Immature natural killer cell (primary cell): ENCODE measurements around the gene ASH1L. TPM values are rescaled to one million over a fixed set of nuclear protein-coding genes. Genes with fewer than 3 reads are reported as not detected.
"Not testable (repeated sequence)": the region's sequence is repeated elsewhere in the genome, so short reads cannot be mapped to it uniquely, and the experiment has no call there.

Experiments used
- DNase-seq, 3 donors: peaks; one replicate each; pipeline ENCODE4 v3.0.0; 2022; ENCODE audit warnings: mixed read lengths in 1 of 3
- H3K27ac Mint-ChIP-seq, 6 donors: one replicate each; pipeline ENCODE4 v1.8.0; 2020; ENCODE audit warnings: mixed read lengths in 6 of 6, mild to moderate bottlenecking in 5 of 6, inconsistent platforms in 4 of 6, moderate library complexity in 3 of 6
- H3K27me3 Mint-ChIP-seq, 3 donors: one replicate each; pipeline ENCODE4 v1.8.0; 2020 to 2021; ENCODE audit warnings: low read depth in 3 of 3, mild to moderate bottlenecking in 3 of 3, mixed read lengths in 3 of 3, moderate library complexity in 3 of 3, inconsistent platforms in 1 of 3
- H3K36me3 Mint-ChIP-seq, 3 donors: one replicate each; pipeline ENCODE4 v1.8.0; 2020; ENCODE audit warnings: mixed read lengths in 3 of 3, inconsistent platforms in 2 of 3, mild to moderate bottlenecking in 2 of 3
- H3K4me1 Mint-ChIP-seq, 2 donors: one replicate each; pipeline ENCODE4 v1.8.0; 2020; ENCODE audit warnings: inconsistent platforms in 2 of 2, mild to moderate bottlenecking in 2 of 2, mixed read lengths in 2 of 2, moderate library complexity in 1 of 2
- H3K4me3 Mint-ChIP-seq, 5 donors: one replicate each; pipeline ENCODE4 v1.8.0; 2020; ENCODE audit warnings: mild to moderate bottlenecking in 5 of 5, mixed read lengths in 5 of 5, inconsistent platforms in 3 of 5, moderate library complexity in 3 of 5
- H3K9me3 Mint-ChIP-seq, 6 donors: one replicate each; pipeline ENCODE4 v1.8.0; 2020; ENCODE audit warnings: mild to moderate bottlenecking in 6 of 6, mixed read lengths in 6 of 6, inconsistent platforms in 4 of 6, moderate library complexity in 3 of 6
- polyA plus RNA-seq, 3 donors: library from polyadenylated mRNA; unstranded; fragments of 300-500 nt; fragmentation: Illumina TruSeq; gene quantifications; one replicate each; pipeline ENCODE4 v1.2.3, GENCODE V29; 2021

Gene ASH1L
- polyA plus RNA-seq, 3 donors from 2014 or later, result 3.8 to 27.0 (median 6.0) TPM

DNA sequence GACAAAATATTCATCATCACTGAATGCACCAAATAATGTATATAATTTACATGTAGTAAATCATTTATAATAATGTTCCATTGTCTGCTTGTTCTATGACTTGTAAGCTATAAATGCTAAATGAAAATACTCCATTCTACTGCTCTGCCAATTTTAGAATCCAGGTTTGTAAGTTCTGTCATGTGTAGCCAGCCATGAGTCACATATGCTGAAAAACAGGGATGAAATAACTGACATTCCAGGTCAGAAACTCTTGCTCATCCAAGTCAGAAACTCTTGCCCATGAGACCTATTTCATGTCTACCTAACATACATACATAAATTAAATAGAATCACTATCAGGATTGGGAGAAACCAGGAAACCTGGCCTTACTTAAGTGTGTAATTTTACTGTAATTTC lies 95.6 kb downstream of the ASH1L start:
- Mint-ChIP-seq H3K9me3 (peaks cover 0 to 5% (median 1%) of the 10 kb centered on the region in 6 donors), H3K4me1 (peaks cover 19 to 70% of the 10 kb centered on the region in 2 donors), H3K27me3 (peaks cover 0 to 2% (median 0%) of the 10 kb centered on the region in 3 donors), H3K4me3 (no peak overlapping the region), H3K27ac (peak overlapping the region in 3 of 6 donors; percentile 12 to 84 (median 63)), H3K36me3 (peaks cover 8 to 12% (median 11%) of the 10 kb centered on the region in 3 donors)
- no peak for DNase-seq

DNA sequence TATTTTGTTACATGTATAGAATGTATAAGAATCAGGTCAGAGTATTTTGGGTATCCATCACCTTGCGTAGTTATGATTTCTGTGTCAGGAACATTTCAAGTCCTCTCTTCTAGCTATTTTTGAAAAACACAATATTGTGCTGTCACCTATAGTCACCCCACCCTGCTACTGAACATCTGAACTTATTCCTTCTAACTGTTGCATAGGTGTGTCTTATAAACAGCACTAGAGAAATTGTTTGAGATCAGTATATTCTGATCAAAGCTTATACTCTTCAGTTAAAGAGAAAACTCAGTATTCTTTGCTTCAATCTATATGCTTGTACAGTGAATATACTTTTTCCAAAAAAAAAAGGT lies 96.0 kb downstream of the ASH1L start:
- H3K27me3 Mint-ChIP-seq, result peaks cover 0 to 2% (median 0%) of the 10 kb centered on the region in 3 donors
- H3K9me3 Mint-ChIP-seq, result peaks cover 0 to 3% (median under 1%) of the 10 kb centered on the region in 6 donors
- peaks cover 19 to 68% of the 10 kb centered on the region in 2 donors for H3K4me1 Mint-ChIP-seq
- peaks cover 6 to 9% (median 8%) of the 10 kb centered on the region in 3 donors for H3K36me3 Mint-ChIP-seq
- no peak overlapping the region for H3K4me3 Mint-ChIP-seq
- peak overlapping the region in 3 of 6 donors; percentile 13 to 76 (median 64) for H3K27ac Mint-ChIP-seq
- no peak for DNase-seq

DNA sequence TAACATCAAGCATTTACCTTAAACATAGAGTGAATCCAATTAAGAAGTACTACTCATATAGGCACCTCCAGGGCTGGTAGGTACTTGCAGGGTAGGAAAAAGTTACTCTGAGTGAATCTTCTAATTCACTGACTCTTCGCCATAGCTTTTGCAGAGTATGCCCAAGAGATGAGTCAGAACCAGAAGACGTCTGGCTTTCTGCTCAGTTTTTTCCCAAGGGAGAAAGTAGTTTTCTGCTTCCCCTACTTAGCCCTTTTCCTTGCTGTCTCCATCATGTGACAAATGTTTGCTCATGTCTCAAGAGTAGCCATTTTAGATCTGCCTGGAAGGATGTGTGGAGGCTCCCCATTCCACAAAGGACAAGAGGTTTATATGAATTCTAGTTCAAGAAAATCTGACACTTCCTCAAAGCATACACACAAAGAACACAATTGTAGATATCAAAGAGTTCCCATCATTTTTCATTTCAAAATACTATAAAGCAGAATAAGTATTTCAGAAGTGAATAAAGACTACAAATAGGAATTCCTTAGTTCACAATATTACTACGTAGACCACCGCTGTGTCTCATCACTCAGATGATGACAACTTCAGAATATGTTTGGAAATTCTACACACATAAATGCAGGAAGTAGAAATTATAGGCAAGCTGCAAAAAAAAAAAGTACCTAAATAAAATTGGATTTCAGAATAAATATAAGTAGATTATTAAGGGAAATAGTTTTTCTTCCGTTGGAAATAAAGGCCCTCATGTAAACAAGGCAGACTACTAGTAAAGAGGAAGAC lies 98.5 kb downstream of the ASH1L start:
- Mint-ChIP-seq H3K27ac (peak overlapping the region in 2 of 6 donors; percentile 3 to 9), H3K4me3 (no peak overlapping the region), H3K36me3 (peaks cover 0 to 10% (median 6%) of the 10 kb centered on the region in 3 donors), H3K27me3 (no peaks in the 10 kb centered on the region), H3K9me3 (no peaks in the 10 kb centered on the region), H3K4me1 (peaks cover 19 to 60% of the 10 kb centered on the region in 2 donors)
- DNase-seq, result no peak

DNA sequence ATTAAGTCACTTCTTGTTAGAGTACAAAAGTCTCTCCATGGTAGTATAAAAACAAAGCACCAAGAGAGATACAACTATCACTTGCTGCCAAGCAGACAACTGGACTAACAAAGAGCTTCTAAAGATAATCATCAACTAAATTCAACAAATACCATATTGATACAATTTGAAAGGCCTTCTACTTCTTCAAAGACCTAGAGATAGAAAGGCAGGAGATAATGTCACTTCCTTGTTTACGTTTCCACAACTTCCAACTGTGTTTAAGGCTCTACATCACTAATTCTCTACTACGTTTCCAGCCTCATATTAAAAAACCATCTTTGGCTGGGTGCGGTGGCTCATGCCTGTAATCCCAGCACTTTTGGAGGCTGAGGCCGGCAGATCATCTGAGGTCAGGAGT lies 104.5 kb downstream of the ASH1L start:
- Mint-ChIP-seq H3K36me3 (peaks cover 3 to 16% (median 10%) of the 10 kb centered on the region in 3 donors), H3K9me3 (no peaks in the 10 kb centered on the region), H3K4me3 (no peak overlapping the region), H3K27me3 (peaks cover 0 to under 1% (median 0%) of the 10 kb centered on the region in 3 donors), H3K27ac (peak overlapping the region in 1 of 6 donors; percentile 43), H3K4me1 (peaks cover 0 to 14% of the 10 kb centered on the region in 2 donors)
- DNase-seq, result no peak

DNA sequence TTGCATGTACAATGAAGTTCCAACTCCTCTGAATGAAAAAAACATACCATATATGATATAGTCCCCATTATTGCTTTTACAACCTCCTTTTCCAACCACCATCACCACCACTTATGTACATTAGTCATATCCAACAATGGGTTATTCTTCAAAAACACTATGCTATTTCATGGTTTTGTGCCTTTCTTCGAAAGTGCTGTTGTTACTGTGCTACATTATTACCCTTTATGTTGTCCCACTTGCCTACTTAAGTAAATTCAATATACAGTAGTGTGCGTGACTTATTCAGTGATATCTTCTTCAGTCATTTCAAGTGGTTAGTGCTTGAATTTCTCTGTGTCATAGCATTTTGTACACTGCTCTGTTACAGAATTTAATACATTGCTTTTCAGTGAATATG lies 105.3 kb downstream of the ASH1L start:
- no peak for DNase-seq
- Mint-ChIP-seq H3K4me1 (peaks cover 0 to 12% of the 10 kb centered on the region in 2 donors), H3K9me3 (no peaks in the 10 kb centered on the region), H3K27ac (peak overlapping the region in 2 of 6 donors; percentile 24 to 65), H3K4me3 (no peak overlapping the region), H3K36me3 (peaks cover 3 to 15% (median 10%) of the 10 kb centered on the region in 3 donors), H3K27me3 (peaks cover 0 to 2% (median 0%) of the 10 kb centered on the region in 3 donors)

DNA sequence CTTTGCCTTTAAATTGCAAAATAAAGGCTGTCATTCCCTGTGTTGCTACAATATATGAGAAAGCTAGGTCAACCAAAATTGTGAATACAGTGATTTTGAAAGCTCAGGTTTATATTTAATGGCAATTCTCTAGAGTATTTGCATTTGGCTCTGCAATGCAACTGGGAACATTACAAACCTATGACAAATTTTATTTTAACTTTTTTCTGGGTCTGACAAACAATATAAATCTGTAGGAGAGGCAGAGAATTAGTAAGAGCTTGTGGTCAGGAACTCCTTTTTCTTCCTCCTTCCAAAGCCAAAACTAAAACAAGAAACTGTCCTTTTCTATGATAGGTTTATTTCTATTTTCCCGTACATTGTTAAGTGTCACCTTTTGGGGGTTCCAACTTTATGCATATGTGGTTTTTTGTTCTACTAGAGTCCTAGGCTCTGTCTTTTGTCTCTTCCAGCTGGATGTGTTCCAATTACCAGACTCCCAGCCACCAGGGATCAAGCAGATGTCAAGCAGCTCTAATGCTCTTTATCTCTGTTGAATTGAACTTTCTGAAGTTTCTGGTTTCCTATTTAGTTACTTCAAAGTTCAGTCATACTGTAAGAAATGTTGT lies 106.9 kb downstream of the ASH1L start:
- Mint-ChIP-seq H3K4me1 (peaks cover 0 to under 1% of the 10 kb centered on the region in 2 donors), H3K9me3 (no peaks in the 10 kb centered on the region), H3K4me3 (no peak overlapping the region), H3K36me3 (peaks cover 3 to 9% (median 4%) of the 10 kb centered on the region in 3 donors), H3K27ac (peak overlapping the region in 4 of 6 donors; percentile 20 to 59 (median 53)), H3K27me3 (peaks cover 0 to 2% (median 2%) of the 10 kb centered on the region in 3 donors)
- no peak for DNase-seq

DNA sequence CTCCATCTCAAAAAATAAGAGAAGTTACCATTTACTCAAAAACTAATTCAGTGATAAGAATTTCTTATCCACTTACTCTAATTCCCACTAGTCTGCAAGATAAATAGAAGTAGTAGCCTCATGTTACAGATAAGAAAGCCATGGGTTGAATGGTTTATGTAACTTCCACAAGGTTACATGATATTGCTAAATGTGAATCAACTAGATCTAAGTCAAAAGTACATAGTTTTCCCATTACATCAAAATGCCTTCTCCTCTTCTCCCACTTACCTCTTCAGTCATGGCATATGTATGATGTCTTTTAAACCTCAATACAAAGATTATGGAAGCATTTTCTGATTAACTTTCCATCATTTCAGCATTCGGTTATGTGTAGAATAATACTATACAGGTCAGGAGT lies 108.5 kb downstream of the ASH1L start:
- no peak overlapping the region for H3K27ac Mint-ChIP-seq
- H3K36me3 Mint-ChIP-seq, result peaks cover 4 to 19% (median 10%) of the 10 kb centered on the region in 3 donors
- H3K9me3 Mint-ChIP-seq, result no peaks in the 10 kb centered on the region
- no peak for DNase-seq
- H3K27me3 Mint-ChIP-seq, result peaks cover 0 to 5% (median 2%) of the 10 kb centered on the region in 3 donors
- H3K4me1 Mint-ChIP-seq, result no peaks in the 10 kb centered on the region
- no peak overlapping the region for H3K4me3 Mint-ChIP-seq

DNA sequence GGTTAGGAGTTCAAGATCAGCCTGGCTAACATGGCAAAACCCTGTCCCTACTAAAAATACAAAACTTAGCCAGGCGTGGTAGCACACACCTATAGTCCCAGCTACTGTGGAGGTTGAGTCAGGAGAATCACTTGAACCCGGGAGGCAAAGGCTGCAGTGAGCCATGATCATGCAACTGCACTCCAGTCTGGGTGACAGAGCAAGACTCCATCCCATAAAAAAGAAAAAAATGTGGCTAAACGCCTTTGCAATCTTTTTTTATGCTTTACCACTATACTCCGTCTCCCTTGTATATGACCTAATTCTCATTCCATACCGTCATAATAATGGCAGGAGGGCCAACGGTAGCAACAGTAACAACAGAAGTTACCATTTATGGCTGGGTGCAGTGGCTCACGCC lies 109.5 kb downstream of the ASH1L start:
- no peaks in the 10 kb centered on the region for H3K9me3 Mint-ChIP-seq
- peaks cover 4 to 17% (median 10%) of the 10 kb centered on the region in 3 donors for H3K36me3 Mint-ChIP-seq
- peaks cover 0 to 5% (median 2%) of the 10 kb centered on the region in 3 donors for H3K27me3 Mint-ChIP-seq
- no peak for DNase-seq
- H3K27ac Mint-ChIP-seq, result peak overlapping the region in 1 of 6 donors; percentile 50
- no peak overlapping the region for H3K4me3 Mint-ChIP-seq
- no peaks in the 10 kb centered on the region for H3K4me1 Mint-ChIP-seq

DNA sequence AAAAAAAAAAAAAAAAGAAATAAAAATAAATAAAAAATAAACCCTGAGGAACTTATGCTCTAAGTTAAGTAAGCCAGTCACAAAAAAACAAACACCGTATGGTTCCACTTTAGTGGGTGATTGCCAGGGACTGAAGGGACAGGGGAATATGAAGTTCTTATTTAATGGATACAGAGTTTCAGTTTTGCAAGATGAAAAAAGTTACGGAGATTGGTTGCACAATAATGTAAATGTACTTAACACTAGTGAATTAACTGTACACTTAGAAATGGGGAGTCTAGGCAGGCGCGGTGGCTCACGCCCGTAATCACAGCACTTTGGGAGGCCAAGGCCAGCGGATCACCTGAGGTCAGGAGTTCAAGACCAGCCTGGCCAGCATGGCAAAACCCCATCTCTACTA lies 111.4 kb downstream of the ASH1L start:
- Mint-ChIP-seq H3K27me3 (peaks cover 0 to 5% (median 2%) of the 10 kb centered on the region in 3 donors), H3K4me1 (no peaks in the 10 kb centered on the region), H3K4me3 (no peak overlapping the region), H3K27ac (no peak overlapping the region), H3K9me3 (no peaks in the 10 kb centered on the region), H3K36me3 (peaks cover 4 to 18% (median 13%) of the 10 kb centered on the region in 3 donors)
- no peak for DNase-seq

DNA sequence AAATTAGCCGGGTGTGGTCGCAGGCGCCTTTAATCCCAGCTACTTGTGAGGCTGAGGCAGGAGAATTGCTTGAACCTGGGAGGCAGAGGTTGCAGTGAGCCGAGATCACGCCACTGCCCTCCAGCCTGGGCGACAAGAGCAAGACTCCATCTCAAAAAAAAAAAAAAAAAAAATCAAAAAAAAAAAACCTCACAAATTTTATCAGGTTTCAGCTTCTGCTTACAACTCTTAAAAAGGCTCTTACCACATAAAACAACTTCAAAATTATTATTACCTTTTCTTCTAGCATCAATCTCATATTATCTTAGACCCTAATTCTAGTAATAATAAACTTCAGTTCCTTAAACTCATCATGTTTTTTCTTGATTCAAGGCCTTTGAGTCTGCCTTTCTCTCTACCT lies 120.2 kb downstream of the ASH1L start:
- not testable (repeated sequence) for H3K9me3 Mint-ChIP-seq, H3K36me3 Mint-ChIP-seq, DNase-seq, H3K27me3 Mint-ChIP-seq, H3K4me3 Mint-ChIP-seq
- peaks cover 6 to 18% of the 10 kb centered on the region in 2 donors for H3K4me1 Mint-ChIP-seq
- peak overlapping the region in 1 of 6 donors; percentile 28 for H3K27ac Mint-ChIP-seq

DNA sequence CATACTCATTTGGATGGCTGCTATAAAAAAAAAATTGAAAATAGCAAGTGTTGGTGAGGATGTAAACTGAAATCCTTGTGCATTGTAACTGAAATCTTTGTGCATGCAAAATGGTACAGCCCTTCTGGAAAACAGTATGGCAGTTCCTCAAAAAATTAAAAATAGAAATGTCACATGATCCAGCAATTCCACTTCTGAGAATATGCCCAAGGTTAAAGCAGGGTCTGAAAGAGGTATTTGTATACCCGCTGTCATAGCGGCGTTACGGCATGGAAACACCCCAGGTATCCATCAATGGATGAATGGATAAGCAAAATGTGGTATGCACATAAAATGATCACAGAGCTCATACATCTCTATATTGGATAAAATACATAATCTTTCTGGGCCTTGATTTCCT lies 125.2 kb downstream of the ASH1L start:
- peaks cover 4 to 15% of the 10 kb centered on the region in 2 donors for H3K4me1 Mint-ChIP-seq
- H3K4me3 Mint-ChIP-seq, result no peak overlapping the region
- no peak for DNase-seq
- no peaks in the 10 kb centered on the region for H3K27me3 Mint-ChIP-seq
- no peak overlapping the region for H3K27ac Mint-ChIP-seq
- H3K36me3 Mint-ChIP-seq, result peaks cover 8 to 12% (median 11%) of the 10 kb centered on the region in 3 donors
- no peaks in the 10 kb centered on the region for H3K9me3 Mint-ChIP-seq

DNA sequence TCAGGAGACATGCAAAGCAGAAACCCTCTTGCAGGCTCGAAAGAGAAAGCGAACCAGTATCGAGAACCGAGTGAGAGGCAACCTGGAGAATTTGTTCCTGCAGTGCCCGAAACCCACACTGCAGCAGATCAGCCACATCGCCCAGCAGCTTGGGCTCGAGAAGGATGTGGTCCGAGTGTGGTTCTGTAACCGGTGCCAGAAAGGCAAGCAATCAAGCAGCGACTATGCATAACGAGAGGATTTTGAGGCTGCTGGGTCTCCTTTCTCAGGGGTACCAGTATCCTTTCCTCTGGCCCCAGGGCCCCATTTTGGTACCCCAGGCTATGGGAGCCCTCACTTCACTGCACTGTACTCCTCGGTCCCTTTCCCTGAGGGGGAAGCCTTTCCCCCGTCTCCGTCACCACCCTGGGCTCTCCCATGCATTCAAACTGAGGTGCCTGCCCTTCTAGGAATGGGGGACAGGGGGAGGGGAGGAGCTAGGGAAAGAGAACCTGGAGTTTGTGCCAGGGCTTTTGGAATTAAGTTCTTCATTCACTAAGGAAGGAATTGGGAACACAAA lies 128.7 kb downstream of the ASH1L start:
- DNase-seq, H3K27me3 Mint-ChIP-seq, H3K9me3 Mint-ChIP-seq, H3K4me3 Mint-ChIP-seq, H3K27ac Mint-ChIP-seq: not testable (repeated sequence)
- peaks cover 2 to 21% of the 10 kb centered on the region in 2 donors for H3K4me1 Mint-ChIP-seq
- H3K36me3 Mint-ChIP-seq, result peaks cover 11 to 20% (median 12%) of the 10 kb centered on the region in 3 donors

DNA sequence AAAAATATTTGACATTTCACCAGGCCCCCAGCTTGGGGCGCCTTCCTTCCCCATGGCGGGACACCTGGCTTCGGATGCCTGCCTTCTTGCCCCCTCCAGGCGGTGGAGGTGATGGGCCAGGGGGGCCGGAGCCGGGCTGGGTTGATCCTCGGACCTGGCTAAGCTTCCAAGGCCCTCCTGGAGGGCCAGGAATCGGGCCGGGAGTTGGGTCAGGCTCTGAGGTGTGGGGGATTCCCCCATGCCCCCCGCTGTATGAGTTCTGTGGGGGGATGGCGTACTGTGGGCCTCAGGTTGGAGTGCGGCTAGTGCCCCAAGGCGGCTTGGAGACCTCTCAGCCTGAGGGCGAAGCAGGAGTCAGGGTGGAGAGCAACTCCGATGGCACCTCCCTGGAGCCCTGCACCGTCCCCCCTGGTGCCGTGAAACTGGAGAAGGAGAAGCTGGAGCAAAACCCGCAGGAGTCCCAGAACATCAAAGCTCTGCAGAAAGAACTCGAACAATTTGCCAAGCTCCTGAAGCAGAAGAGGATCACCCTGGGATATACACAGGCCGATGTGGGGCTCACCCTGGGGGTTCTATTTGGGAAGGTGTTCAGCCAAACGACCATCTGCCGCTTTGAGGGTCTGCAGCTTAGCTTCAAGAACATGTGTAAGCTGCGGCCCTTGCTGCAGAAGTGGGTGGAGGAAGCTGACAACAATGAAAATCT lies 129.3 kb downstream of the ASH1L start:
- H3K9me3 Mint-ChIP-seq, H3K27me3 Mint-ChIP-seq, DNase-seq, H3K27ac Mint-ChIP-seq, H3K4me3 Mint-ChIP-seq: not testable (repeated sequence)
- Mint-ChIP-seq H3K4me1 (peaks cover 2 to 21% of the 10 kb centered on the region in 2 donors), H3K36me3 (peaks cover 7 to 16% (median 10%) of the 10 kb centered on the region in 3 donors)
